HL-60/S4 treated with retinoic acid at 250 ng/mL for 4 days and 3 days (cell line): Measurements from ENCODE around the gene TSPAN9.

ENCODE experiments used
- in situ Hi-C: fragments of 300-500 bp; cut with MboI; formaldehyde crosslinking; loops from 2 replicates; pipeline ENCODE4 v1.7.0; 2022; ENCODE audit warnings: low sequenced_read_pairs

TSPAN9 gene

GRCh38 chr12:3097836-3098235 lies 20.7 kb downstream of the TSPAN9 start:
- in situ Hi-C loops, result no loop called here

- in situ Hi-C loops, result no loop called here
These were observed 21.3 kb downstream of the TSPAN9 start for GRCh38 chr12:3098436-3098835.

- in situ Hi-C loops, result no loop called here
These were observed 22.0 kb downstream of the TSPAN9 start for GRCh38 chr12:3099146-3099545.

- in situ Hi-C loops, result no loop called here
These were observed 24.3 kb downstream of the TSPAN9 start for GRCh38 chr12:3101309-3102024.

GRCh38 chr12:3102771-3103410 lies 25.7 kb downstream of the TSPAN9 start:
- in situ Hi-C loops, result no loop called here

GRCh38 chr12:3103806-3104205 lies 26.6 kb downstream of the TSPAN9 start:
- in situ Hi-C loops, result no loop called here

- in situ Hi-C loops, result no loop called here
These were observed 28.7 kb downstream of the TSPAN9 start for GRCh38 chr12:3105690-3106479.

- in situ Hi-C loops, result no loop called here
These were observed 29.4 kb downstream of the TSPAN9 start for GRCh38 chr12:3106579-3106978.

- in situ Hi-C loops, result no loop called here
These were observed 29.9 kb downstream of the TSPAN9 start for GRCh38 chr12:3107071-3107583.

- in situ Hi-C loops, result no loop called here
These were observed 30.8 kb downstream of the TSPAN9 start for GRCh38 chr12:3107954-3108353.

GRCh38 chr12:3110578-3110977 lies 33.4 kb downstream of the TSPAN9 start:
- in situ Hi-C loops, result no loop called here

GRCh38 chr12:3113671-3114325 lies 36.6 kb downstream of the TSPAN9 start:
- in situ Hi-C loops, result no loop called here

GRCh38 chr12:3114671-3115070 lies 37.5 kb downstream of the TSPAN9 start:
- in situ Hi-C loops, result no loop called here

- in situ Hi-C loops, result no loop called here
These were observed 37.9 kb downstream of the TSPAN9 start for GRCh38 chr12:3115078-3115477.

- in situ Hi-C loops, result no loop called here
These were observed 39.1 kb downstream of the TSPAN9 start for GRCh38 chr12:3116106-3116844.

GRCh38 chr12:3117144-3117581 lies 40.0 kb downstream of the TSPAN9 start:
- in situ Hi-C loops, result no loop called here

GRCh38 chr12:3117591-3118015 lies 40.4 kb downstream of the TSPAN9 start:
- in situ Hi-C loops, result no loop called here

- in situ Hi-C loops, result no loop called here
These were observed 42.1 kb downstream of the TSPAN9 start for GRCh38 chr12:3119192-3119755.

- in situ Hi-C loops, result no loop called here
These were observed 42.8 kb downstream of the TSPAN9 start for GRCh38 chr12:3119756-3120601.
